ENCODE measurements around the gene FCHSD1.

- TF ChIP-seq POLR2A (IDR thresholded peaks at IDR 0.05; ENCODE audit: low read depth, low read length), result no peak
- no peak for TF ChIP-seq POLR2AphosphoS5 (IDR thresholded peaks at IDR 0.05; ENCODE audit: low read depth, low read length)
These were observed 45.5 kb downstream of the FCHSD1 start for GRCh38 chr5:141605523-141606277.

Data from GM12892 (cell line).